Daoy (cell line): ENCODE data around the gene C8A. TPM values are rescaled to one million over a fixed set of nuclear protein-coding genes. Genes with fewer than 3 reads are reported as not detected.
A peak's percentile ranks its signal among the peaks of the same experiment; 100 is the strongest.

Source experiments
- DNase-seq: peaks from one replicate; pipeline ENCODE4 v3.0.0-alpha.2; 2015; ENCODE audit warnings: low read depth
- total RNA-seq: library from RNA; depleted of rRNA; stranded (reverse); fragments of >200 nt; shearing (Covaris generic); gene quantifications from 2 replicates; pipeline ENCODE4 v1.2.3, GENCODE V29; 2014; rRNA removed

C8A gene
- total RNA-seq, result not detected in 2 replicates

DNA sequence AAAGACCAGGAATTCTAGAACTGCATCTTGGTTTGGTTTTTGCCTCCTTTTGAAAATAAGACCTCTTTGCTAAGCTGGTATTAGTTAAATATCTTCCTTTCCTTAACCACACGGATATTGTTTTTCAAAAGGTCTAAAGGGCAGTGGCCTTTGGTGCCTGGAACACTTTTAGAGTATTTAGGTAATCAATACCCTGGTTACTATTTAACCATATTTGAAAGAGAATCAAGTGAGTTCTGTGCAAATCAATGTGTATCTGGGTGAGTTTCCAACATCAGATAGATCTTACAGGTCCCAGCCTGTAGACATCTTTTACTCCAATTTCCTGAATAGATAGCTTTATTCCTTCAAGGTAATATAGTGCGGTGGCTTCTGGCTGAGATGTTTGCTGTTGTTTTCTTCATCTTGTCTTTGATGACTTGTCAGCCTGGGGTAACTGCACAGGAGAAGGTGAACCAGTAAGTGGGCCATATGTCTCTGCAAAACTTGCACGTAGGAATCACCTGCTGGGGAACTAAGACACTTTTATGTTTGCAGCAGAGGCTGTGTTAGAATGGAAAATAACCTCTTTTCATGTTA is at the start of gene C8A:
Gene C8A (plus strand): TSS at position 277 of the 579 bp plus-strand sequence. CDS start 105 bp downstream, at position 382.
- DNase-seq, result no peak

DNA sequence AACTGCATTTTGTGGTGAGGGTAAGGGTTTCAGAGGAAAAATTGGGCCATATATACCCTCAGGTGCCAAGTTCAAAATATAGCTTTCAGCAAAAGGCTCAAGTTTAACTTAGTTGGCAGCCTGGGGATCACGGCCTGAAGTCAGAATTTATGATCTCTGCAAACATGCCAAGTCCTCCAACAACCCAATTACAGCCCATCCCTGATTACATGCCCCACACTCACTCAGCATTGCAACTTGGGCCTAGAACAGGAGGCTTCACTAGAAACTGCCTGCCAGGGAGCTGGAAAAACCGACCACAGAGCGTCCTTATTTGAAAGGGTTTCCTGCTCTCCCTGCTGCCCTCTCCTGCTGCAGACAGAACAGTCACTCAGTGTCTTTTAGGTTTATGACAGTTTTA is 47.8 kb upstream of the C8A start:
- no peak for DNase-seq

DNA sequence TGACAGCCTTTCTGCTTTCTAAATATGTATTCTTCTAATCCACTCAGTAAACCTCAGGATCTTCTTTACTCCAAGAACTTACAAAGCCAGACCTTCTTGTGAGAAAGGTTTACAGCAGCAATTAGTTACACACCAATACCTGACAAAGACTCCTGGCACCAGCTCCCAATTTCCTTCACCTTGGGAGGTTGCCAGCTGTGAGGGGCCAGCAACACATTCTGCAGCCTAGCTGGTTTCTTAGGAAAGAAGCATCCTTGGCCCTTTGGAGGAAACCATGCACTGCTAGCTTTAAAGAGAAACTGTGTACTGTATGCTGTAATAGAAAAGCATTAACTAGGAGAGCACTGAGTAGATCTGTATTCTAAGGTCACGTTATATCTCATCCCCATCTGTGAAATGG is 46.2 kb upstream of the C8A start:
- DNase-seq, result no peak

DNA sequence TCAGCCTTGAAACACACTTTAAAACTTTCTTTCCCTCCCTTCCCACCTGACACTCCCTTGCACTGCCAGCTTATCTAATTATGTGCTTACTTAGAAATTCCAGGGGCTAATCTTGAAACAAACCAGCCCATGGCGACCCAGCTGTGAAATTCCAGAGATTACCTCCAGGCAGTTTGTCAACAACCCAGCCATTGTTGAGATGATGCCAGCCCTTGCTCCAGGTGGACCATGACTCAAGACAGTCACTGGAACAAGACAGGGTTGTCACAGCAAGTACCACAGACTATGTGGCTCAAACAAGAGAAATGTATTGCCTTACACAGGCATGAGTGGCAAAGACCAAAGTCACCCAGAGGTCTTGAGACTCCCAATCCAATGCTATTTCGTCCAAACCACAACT is 43.3 kb upstream of the C8A start:
- DNase-seq, result no peak

DNA sequence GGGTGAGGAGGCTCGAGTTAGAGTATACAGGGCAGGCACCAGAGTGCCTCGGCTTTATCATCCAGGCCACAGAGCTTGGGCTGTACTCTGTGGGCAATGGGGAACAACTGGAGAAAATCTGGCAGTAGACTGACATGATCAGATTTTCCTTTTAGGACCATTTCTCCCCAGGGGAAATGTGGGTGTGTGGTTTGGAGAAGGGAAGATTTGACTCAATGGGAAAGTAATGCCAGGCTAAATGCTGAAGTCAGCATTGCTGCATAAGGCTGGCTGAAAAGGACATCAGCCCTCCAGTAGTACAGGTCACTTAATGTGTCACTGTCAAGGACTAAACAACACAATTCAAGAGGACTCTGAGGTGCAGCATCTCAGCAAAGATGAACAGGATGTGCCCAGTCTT is 40.4 kb upstream of the C8A start:
- no peak for DNase-seq

DNA sequence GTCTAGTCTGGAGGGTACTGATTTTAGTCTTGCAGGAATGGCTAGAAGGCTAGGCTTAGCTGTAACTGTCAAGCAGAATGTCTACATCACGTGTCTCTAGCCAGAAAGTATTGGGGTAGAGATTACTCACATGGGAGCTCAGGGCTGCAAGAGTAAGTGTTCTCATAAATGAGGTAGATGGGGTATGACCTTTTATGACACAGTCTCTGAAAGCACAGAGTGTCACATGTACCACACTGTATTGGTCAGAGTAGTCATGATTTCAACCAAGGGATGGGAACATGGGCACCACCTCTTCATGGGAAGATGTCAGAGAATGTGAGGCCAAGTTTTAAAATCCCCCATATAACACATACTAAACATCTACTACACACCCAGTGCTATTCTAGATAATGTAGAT is 38.3 kb upstream of the C8A start:
- no peak for DNase-seq

DNA sequence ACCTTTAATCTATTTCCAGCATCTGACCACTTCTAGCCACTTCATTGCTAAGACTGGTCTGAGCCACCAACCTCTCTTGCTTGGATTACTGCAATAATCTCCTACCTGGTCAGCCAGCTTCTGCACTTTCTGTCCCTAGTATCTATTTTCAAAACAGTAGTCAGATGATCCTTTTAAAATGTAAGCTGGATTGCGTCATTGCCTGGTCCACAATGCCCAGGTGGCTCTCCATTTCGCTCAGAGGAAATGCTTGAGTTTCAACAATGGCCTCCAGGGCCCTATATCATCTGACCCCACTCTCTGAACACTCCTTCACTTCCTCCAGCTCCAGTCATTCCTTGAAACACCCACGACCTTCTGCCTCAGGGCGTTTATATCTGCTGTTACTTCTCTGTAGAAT is 37.7 kb upstream of the C8A start:
- DNase-seq, result no peak

DNA sequence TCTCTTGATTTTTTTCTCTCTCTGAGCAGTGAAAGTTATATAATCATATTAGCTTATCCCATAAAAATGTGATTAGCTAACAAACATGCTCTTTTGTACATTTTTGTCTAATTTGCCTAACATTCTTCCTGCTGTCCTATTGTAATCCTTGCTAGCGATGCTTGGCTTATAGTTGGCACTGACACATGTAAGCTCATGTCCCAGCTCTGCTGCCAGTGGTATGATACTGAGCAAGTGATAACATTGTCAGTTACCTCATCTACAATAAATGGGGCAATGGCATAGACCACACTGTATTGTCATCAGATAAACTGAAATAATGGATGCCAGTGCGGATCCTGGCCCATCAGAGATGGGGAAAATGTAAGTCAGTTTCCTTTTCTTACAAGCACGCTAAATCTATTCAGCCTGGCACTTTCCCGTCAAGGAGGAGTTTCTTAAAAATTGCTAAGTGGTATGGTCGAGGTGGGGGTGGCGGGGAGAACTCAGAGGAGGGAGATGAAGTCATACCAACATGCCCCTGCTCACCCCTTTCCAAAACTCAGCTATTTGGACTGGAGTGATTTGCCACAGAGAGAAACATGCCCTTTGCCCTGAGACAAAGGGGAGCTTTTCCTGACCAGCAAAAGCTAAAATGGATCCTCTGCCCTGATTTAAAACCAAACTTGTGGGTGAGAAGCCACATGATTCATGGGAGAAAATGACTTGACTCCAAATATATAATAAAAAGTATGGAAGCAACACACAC is 36.7 kb upstream of the C8A start:
- no peak for DNase-seq

DNA sequence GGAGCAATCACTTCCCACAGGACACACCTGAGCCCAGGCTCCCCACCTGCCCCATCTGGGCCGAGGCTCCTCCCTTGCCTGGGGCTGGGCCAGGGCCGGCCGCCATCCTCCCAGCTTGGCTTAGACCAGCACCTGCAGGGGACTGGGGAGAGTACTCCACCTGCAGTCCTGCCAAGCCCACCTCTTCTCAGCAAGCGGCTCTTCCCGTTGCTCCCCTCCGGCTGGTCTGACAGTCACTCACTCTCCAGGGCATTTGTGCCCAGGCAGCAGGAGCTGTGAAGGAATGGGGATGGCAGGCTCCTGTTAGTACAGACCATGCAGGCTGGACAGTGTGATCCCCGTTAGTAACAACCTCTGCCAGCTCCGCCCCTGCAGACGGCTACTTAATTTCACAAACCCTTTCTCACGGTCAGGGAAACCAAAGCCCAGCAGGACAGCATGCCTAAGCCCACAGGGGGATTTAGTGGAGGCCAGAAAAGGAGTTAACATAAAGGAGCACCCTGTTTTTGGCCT is 35.2 kb upstream of the C8A start, which contains the start of gene FYB2:
Gene FYB2 (minus strand): TSS at position 18 of the 513 bp plus-strand sequence. CDS start 114 bp downstream, outside the sequence.
- DNase-seq, result no peak

DNA sequence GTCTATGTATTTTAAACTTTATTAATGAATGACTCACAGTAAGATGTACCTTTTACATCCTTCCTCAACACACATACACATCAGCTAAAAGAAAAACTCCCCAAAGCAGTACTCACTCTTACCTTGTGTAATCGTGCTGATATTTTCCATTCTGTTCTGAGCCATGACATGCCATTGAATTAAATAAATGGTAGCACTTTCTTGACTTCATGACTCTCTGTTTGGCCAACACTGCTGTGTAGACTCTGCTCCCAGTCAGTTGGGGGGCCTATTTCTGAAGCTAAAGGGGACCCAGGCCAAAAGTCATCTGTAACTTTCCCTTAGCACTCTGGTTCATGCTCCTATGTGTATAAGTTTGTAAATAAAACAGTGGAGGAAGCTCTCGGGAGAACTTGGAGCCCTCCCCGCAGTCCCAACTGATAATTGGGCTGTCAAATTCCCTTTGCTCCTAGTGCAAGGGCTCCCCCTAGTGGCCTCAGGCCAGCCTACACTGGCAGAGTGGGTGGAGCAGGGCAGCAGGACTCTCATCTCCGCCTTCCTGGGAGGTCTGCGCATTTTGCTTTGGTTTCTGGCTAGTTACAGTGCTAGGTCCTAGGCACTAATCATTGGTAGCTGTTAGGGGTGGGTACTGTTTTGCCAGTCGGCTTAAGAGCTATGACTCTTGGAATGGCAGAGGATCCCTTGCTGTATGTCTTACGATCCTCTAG is 33.7 kb upstream of the C8A start:
- DNase-seq, result peak; percentile 78

DNA sequence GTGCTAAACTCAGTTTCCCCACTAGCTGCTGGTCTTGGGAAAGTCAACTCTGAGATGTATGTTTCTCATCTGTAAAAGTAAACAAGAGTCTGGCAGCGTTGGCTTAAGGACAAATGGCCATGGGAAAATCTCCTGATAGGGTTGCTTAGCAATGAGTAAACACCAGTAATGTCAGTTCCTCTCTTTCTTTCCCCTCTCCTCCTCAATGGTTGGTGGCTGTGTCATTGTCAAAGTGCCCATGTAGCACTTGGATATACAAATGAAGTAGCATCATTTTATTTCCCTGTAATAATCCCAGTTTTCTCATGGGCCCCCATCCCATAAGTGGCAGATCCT is 33.2 kb upstream of the C8A start:
- DNase-seq, result no peak

DNA sequence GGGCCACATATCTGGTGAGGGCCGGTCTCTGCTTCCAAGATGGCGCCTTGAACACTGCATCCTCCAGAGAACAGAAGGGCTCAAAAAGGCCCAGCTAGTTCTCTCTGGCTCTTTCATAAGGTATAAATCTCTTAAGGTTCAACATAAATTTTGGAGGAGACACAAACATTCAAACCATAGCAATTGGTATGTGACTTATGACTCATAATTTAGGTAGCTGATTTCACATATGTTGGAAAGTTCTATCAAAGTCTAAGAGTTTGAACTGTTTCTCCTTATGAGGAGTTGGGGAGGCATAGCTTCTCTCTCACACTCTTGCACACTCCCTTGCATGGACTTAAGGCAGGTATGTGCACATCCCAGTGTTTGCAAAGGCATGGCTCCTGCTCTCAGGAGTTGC is 30.3 kb upstream of the C8A start:
- DNase-seq, result no peak

DNA sequence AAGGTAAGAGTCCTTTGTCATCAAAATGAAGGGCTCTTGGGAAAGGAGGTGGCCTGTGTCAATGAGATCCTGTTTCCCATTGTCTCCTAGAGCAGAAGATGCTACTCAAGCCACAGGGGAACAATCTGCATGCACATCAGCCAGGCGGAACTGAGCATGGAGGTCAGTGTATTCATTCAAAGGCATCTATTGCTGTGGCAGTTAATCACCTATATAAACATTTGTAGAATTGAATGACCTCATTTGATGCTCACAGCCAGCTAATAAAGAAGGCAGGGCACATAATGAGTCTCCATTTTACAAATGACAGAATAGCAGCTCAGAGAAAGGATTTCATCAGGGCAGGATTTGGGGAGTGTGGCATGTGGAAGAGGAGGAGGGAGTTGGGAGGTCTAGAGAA is 29.7 kb upstream of the C8A start:
- no peak for DNase-seq

DNA sequence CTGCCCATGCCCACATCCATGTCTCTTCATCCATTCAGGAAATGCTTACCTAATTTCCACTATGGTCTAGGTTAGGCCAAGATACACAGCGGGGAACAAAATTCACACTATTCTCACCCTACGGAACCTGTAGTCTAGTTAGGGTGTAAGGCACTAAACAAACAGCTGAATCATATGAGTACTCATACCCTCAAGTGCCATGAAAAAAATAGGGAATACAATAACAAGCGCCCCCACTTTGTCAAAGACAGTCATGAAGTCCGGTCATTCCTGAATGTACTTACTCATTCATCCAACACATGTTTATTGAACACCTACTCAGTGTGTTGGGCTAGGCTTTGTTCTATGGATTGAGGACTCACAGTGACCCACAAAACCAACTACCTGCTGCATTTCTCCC is 29.2 kb upstream of the C8A start:
- DNase-seq, result no peak

DNA sequence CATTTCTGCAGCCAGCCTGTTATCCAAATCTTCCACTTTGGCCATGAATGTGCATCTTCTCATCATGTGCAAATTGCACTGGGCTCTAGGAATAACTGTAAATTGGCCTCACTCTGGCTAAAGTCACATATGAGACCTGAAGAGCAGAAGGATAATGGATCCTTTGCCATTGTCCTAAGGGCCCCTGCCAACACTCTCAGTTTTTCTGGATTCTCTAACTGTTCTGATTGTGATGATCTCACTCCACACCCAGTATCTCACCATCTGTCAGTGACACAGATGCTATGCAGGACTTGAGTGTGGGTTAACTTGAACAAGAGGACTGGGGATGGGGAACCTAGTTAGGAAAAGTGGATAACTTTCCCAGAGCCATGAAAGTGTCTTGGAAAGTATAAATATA is 26.9 kb upstream of the C8A start:
- no peak for DNase-seq

DNA sequence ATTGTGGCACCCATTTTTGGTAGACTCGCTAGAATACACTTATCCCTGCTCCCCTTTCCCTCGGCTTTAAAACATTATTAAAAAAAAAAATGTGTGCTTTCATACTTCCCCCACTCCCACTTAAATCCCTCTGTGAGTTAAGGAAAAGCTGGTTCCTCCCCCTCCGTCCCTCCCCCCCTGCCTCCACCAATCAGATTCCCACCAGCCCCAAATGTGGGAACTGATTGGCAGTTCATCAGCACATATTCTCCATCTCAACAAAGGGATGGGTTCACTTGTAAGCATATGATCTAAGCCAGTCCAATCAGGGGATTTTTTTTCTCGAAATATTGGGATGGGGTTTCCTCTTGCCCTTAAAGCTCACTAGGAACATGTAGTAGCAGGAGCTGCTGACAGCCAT is 24.5 kb upstream of the C8A start:
- no peak for DNase-seq

DNA sequence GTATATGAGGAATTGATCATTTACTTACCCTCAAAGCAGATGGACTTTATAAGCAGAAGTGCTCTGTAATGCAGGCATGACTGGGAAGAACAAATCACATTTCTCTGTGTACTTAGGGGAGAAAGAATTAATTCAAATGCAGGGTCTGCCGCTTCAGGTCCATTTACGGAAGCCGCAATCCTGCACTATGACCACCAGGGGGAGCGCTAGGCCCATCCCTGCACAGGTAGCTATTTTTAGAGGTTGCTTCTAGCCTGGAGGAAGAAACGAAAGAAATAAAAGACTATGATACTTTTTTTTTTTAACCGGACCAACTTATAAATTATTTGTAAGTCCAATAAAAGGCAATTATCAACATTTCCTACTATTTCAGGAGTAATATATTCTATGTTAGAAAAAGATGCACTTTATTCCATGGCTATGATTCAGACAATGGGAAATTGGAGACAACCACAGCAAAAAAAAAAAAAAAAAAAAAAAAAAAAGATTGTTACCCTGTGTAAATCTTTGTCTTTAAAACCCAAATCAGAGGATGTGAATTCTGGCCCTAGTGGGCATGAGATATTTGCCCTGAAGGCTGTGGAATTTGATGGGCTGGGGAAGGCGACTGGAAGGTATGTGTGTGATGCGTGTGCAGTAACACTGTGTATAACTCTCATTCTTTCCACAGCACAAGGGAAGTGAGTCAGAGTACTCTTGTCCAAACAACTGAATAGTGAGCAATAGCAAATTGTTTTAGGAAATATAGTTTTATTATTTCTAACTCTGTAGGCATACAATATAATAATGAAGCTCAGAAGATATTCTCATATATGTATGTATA is 22.5 kb upstream of the C8A start:
- peak; percentile 76 for DNase-seq

DNA sequence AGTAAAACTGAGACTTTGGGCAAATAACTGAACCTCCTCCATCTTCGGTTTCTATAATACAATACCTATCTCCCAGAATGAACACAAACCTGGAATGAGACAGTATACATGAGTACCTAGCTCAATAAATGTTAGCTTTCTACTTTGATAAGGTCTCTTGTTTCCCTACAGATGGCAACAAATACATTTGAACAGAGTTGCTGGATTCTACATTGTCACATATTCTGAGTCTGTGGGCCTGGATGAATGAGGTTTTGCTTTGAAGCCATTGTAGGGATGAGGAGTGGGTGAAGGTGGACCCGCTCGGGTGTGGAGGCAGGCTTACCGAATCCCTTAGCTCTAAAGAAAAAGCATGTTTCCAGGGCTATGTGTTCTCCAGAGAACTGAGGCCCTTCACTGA is 21.5 kb upstream of the C8A start:
- no peak for DNase-seq

DNA sequence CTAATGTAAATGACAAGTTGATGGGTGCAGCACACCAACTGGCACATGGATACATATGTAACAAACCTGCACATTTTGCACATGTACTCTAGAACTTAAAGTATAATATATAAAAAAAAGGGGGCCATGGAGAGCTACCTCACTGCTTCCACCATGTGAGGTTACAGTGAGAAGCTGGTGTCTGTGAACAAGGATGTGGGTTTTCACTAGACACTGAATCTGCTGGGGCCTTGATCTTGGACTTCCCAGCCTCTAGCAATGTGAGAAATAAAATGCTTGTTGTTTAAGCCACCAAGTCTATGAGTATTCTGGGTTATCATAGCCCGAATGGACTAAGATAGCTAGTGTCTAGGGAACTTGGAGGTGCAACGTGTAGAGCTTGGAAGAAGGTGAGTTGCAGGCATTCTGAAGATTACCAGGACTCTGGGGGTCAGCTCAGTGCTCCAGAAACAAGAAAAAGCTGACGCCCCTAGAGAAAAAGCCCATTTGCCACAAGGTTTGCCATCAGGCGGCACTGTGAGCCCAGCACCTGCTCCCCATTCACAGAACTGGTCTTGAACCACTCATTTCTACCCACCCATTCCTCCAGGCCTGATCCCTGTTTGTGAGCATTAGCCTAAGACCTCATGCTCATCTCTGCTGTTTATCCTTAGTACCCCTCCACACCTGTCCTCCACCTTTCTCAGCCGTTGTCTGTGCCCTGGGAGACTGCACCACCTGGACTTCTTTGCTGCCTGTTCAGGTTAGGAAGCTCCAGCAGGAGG is 20.3 kb upstream of the C8A start:
- DNase-seq, result no peak

DNA sequence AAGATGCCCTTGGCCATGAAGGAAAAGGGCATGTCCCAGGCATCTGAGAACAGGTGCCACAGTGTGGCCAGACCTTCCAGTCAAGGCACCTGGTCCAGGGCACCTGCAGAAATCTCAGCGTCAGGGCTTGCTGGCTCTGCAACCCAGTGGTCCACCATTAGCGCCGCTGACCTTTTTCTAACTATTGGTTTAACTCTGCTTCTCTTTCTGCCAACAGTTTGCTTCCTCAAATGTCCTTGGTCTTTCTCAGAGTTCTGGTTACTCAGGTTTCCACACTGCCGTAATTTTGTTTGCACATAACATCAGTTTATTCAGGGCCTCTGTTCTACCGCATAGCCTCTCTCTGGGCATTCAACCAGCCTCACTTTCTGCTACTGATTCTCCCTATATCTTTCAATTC is 18.9 kb upstream of the C8A start:
- DNase-seq, result no peak

DNA sequence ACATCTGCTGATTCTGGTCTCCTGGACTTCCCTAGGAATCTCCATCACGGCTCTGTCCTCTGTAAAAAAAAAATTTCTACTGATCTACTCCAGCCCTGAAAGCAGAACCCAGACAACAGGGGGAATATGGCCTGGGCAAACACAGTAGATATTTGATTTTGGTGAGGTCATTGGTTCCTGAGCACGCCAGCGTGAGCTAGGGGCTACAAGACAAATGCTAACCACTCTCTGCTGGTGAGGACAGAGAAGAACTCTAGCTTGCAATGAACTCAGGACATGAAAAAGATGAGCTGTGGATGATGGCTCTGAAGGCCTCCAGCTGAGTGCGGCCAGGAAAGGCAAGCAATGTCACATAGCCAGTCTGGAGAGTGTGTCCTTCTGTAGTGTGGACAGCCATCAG is 18.2 kb upstream of the C8A start:
- no peak for DNase-seq
